SK-N-SH (cell line): ENCODE results near the gene LGI1. TPM values are rescaled to one million over a fixed set of nuclear protein-coding genes. Genes with fewer than 3 reads are reported as not detected.

Experiments used
- CTCF ChIA-PET: fragments of 300-600, 350-600 bp; formaldehyde crosslinking; extraction: SDS; loops from one replicate; lab custom pipeline; 2021; lab: Yijun Ruan, JAX
- POLR2A ChIA-PET: fragments of 350-600 bp; sonication (Branson Sonifier 250); formaldehyde crosslinking; extraction: SDS; loops from one replicate; lab custom pipeline; 2020; ENCODE audit warnings: antibody characterized with exemption, inconsistent platforms; lab: Yijun Ruan, JAX
- DNase-seq: peaks from one replicate; pipeline ENCODE4 v3.0.0; 2012
- H2AFZ ChIP-seq: fragments of 200-600 bp; sonication (generic); 2 replicates; pipeline ENCODE4 v1.8.1; 2016; ENCODE audit warnings: antibody characterized with exemption, mild to moderate bottlenecking, low read depth
- H3F3A ChIP-seq: fragments of 200-600 bp; sonication (generic); replicated peaks from 2 replicates; pipeline ENCODE3; 2016; ENCODE audit warnings: antibody characterized with exemption, mild to moderate bottlenecking; ENCODE audit not compliant: insufficient read depth
- H3K27ac ChIP-seq, 2 experiments: fragments of 200-500 bp in 1 of 2; fragments of 200-600 bp in 1 of 2; sonication (Bioruptor generic) in 1 of 2; sonication (generic), shearing (Covaris generic) in 1 of 2; 2 replicates each; pipeline versions ENCODE4 v1.5.1 to v1.6.1; 2014 to 2016; ENCODE audit warnings: low read depth in 2 of 2, inconsistent platforms in 1 of 2, low read length in 1 of 2, mild to moderate bottlenecking in 1 of 2, mixed read lengths in 1 of 2
- H3K27me3 ChIP-seq: fragments of 200-600 bp; sonication (generic), shearing (Covaris generic); 2 replicates; pipeline ENCODE4 v1.6.1; 2016; ENCODE audit warnings: mixed run types; ENCODE audit not compliant: insufficient read depth
- H3K36me3 ChIP-seq, 2 experiments: fragments of 200-500 bp in 1 of 2; fragments of 200-600 bp in 1 of 2; sonication (Bioruptor generic) in 1 of 2; sonication (generic) in 1 of 2; replicated peaks in 1 of 2; 2 replicates each; pipeline versions ENCODE3 to v1.5.1; 2014 to 2016; ENCODE audit warnings: low read length in 1 of 2, mild to moderate bottlenecking in 1 of 2; ENCODE audit not compliant: insufficient read depth in 2 of 2, control insufficient read depth in 1 of 2
- H3K4me1 ChIP-seq, 2 experiments: fragments of 200-500 bp in 1 of 2; fragments of 200-600 bp in 1 of 2; sonication (Bioruptor generic) in 1 of 2; sonication (generic), shearing (Covaris generic) in 1 of 2; 2 replicates each; pipeline versions ENCODE4 v1.5.1 to v1.6.1; 2014 to 2016; ENCODE audit warnings: low read depth in 1 of 2, low read length in 1 of 2, mixed run types in 1 of 2; ENCODE audit not compliant: insufficient read depth in 2 of 2, control insufficient read depth in 1 of 2
- H3K4me2 ChIP-seq: fragments of 200-600 bp; sonication (generic), shearing (Covaris generic); 2 replicates; pipeline ENCODE4 v1.6.1; 2017; ENCODE audit warnings: mixed run types
- H3K4me3 ChIP-seq, 2 experiments: fragments of 200-500 bp in 1 of 2; fragments of 200-600 bp in 1 of 2; sonication (Bioruptor generic) in 1 of 2; sonication (generic), shearing (Covaris generic) in 1 of 2; 2 replicates each; pipeline versions ENCODE4 v1.5.1 to v1.8.1; 2014 to 2016; ENCODE audit warnings: low read depth in 2 of 2, inconsistent platforms in 1 of 2, low read length in 1 of 2, mild to moderate bottlenecking in 1 of 2, mixed read lengths in 1 of 2, moderate library complexity in 1 of 2
- H3K79me2 ChIP-seq: fragments of 200-600 bp; sonication (generic); 2 replicates; pipeline ENCODE4 v1.8.1; 2017; ENCODE audit warnings: mild to moderate bottlenecking; ENCODE audit not compliant: insufficient read depth
- H3K9ac ChIP-seq: fragments of 200-600 bp; sonication (generic); 2 replicates; pipeline ENCODE4 v1.6.1; 2017; ENCODE audit warnings: mixed run types
- H3K9me2 ChIP-seq: fragments of 200-600 bp; sonication (generic); 2 replicates; pipeline ENCODE4 v1.6.1; 2017; ENCODE audit warnings: mixed run types
- H3K9me3 ChIP-seq: fragments of 200-600 bp; sonication (generic); 2 replicates; pipeline ENCODE4 v1.6.1; 2017; ENCODE audit warnings: mixed run types, mild to moderate bottlenecking, moderate library complexity
- H4K20me1 ChIP-seq: fragments of 200-600 bp; sonication (generic); 2 replicates; pipeline ENCODE4 v1.6.1; 2017; ENCODE audit warnings: mild to moderate bottlenecking, mixed run types; ENCODE audit not compliant: insufficient read depth
- CTCF ChIP-seq: fragments of 200-600 bp; sonication (generic); IDR thresholded peaks from 2 replicates; pipeline ENCODE4 v1.6.1; 2017; ENCODE audit warnings: antibody characterized with exemption, mild to moderate bottlenecking, moderate library complexity
- EP300 ChIP-seq, 2 experiments: IDR thresholded peaks; 2 replicates each; pipeline versions ENCODE4 v1.4.0 to v1.6.1; 2012; ENCODE audit warnings: borderline replicate concordance in 1 of 2, low read depth in 1 of 2, low read length in 1 of 2
- EZH2phosphoT487 ChIP-seq: fragments of 200-600 bp; sonication (generic); IDR thresholded peaks from 2 replicates; pipeline ENCODE4 v1.6.1; 2017; ENCODE audit warnings: low read depth, mixed run types, mild to moderate bottlenecking, antibody characterized with exemption, moderate library complexity, borderline replicate concordance
- FOXJ3 ChIP-seq: sonication (generic); formaldehyde crosslinking; IDR thresholded peaks from 2 replicates; pipeline ENCODE4 v1.5.1; 2020; ENCODE audit warnings: mild to moderate bottlenecking, missing genetic modification reagents
- IRF3 ChIP-seq: fragments of 150-350 bp; IDR thresholded peaks from 2 replicates; pipeline ENCODE4 v1.6.1; 2016; ENCODE audit warnings: mild to moderate bottlenecking, low read depth, low read length
- MAX ChIP-seq: IDR thresholded peaks from 2 replicates; pipeline ENCODE4 v1.4.0; 2012; ENCODE audit warnings: low read depth
- NRF1 ChIP-seq: IDR thresholded peaks from 2 replicates; pipeline ENCODE4 v1.6.1; 2012; ENCODE audit warnings: low read depth, mild to moderate bottlenecking, low read length
- RCOR1 ChIP-seq: fragments of 150-350 bp; IDR thresholded peaks from 2 replicates; pipeline ENCODE4 v1.6.1; 2017; ENCODE audit warnings: antibody characterized with exemption, low read length
- REST ChIP-seq: IDR thresholded peaks from 2 replicates; pipeline ENCODE4 v1.6.1; 2012; ENCODE audit warnings: mild to moderate bottlenecking, low read depth, low read length, moderate library complexity
- SIN3A ChIP-seq: IDR thresholded peaks from 2 replicates; pipeline ENCODE4 v1.6.1; 2012; ENCODE audit warnings: low read depth, mild to moderate bottlenecking, low read length, moderate library complexity, borderline replicate concordance
- SMC3 ChIP-seq: IDR thresholded peaks from 2 replicates; pipeline ENCODE4 v1.6.1; 2012; ENCODE audit warnings: low read depth, low read length, improper control_type of control experiment
- TEAD4 ChIP-seq: IDR thresholded peaks from 2 replicates; pipeline ENCODE4 v1.4.0; 2012; ENCODE audit warnings: mild to moderate bottlenecking, borderline replicate concordance; ENCODE audit not compliant: insufficient read depth
- YY1 ChIP-seq: IDR thresholded peaks from 2 replicates; pipeline ENCODE4 v1.4.0; 2012; ENCODE audit warnings: low read depth, mild to moderate bottlenecking
- ZBTB33 ChIP-seq: IDR thresholded peaks from 2 replicates; pipeline ENCODE4 v1.4.0; 2012; ENCODE audit warnings: low read depth, borderline replicate concordance
- WGBS: methylation state at CpG from one replicate; pipeline ENCODE4 v1.1.6; 2017; ENCODE audit warnings: low lambda C conversion rate; 5-methylcytosine and 5-hydroxymethylcytosine counted together
- polyA plus RNA-seq, 3 experiments: library from polyadenylated mRNA; depleted of rRNA; stranded (reverse); fragments of >200 nt; gene quantifications; 2 replicates each; pipeline ENCODE4 v1.2.3, GENCODE V29; 2012
- TF ChIP-seq, protein P1 (sequence below): IDR thresholded peaks from 2 replicates; pipeline ENCODE4; 2012

LGI1 gene
- polyA plus RNA-seq, 1 of the 3 experiments (the other 2 are of a cell fraction): 0.03 TPM

DNA sequence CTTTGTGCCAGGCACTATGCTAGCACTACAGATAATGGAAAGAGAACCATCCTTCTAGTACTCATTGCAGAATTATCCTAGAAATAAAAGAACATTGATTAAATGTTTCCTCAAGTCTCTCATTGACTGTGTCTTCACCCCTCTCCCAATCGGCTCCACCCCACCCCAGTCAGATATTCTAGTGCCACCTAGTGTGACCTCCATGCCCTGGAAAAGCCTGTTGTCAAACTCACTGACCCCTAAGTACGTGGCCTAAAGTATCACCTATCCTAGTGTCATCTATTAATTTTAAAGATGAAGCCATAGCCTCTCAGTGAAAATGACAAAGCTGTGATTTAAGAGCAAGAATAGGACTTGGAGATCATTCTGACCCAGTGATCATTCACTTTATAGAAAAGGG lies 26.3 kb downstream of the LGI1 start (continued):
- no peak for TF ChIP-seq REST
- no peak for TF ChIP-seq CTCF

- H2AFZ ChIP-seq: no peak overlapping the region
- CTCF ChIA-PET: interaction anchor here (1.5 to 1.8 kb wide), 2 partner anchors 28 to 70 kb away, joined by 4 read pairs; no protein-coding TSS in a partner anchor
- 76% methylated on average over 3 of the region's 3 CpGs for WGBS
Measured at GRCh38 chr10:93788413-93789208, 30.9 kb downstream of the LGI1 start.

More at GRCh38 chr10:93788413-93789208, 30.9 kb downstream of the LGI1 start:
- Histone ChIP-seq H3K9me3 (no peaks in the 10 kb centered on the region), H3F3A (no peaks in the 10 kb centered on the region), H3K27me3 (no peaks in the 10 kb centered on the region), H3K27ac (no peak overlapping the region), H3K4me2 (no peak overlapping the region), H3K4me3 (no peak overlapping the region), H3K36me3 (no peaks in the 10 kb centered on the region), H3K9ac (no peak overlapping the region), H4K20me1 (no peaks in the 10 kb centered on the region), H3K9me2 (no peaks in the 10 kb centered on the region), H3K4me1 (no peaks in the 10 kb centered on the region; a peak in 1 of 4 replicates), H3K79me2 (no peaks in the 10 kb centered on the region)
- no peak for DNase-seq
- TF ChIP-seq MAX (no peak), YY1 (no peak), FOXJ3 (CRISPR knock-in tag) (no peak), SMC3 (no peak), EZH2phosphoT487 (no peak), RCOR1 (no peak), SIN3A (no peak), ZBTB33 (no peak), IRF3 (no peak), NRF1 (no peak), EP300 (IDR thresholded peaks at IDR 0.05; ENCODE audit: borderline replicate concordance in 1 of 2, low read depth in 1 of 2, low read length in 1 of 2) (no peak), TEAD4 (no peak)
- TF ChIP-seq, protein P1, sequence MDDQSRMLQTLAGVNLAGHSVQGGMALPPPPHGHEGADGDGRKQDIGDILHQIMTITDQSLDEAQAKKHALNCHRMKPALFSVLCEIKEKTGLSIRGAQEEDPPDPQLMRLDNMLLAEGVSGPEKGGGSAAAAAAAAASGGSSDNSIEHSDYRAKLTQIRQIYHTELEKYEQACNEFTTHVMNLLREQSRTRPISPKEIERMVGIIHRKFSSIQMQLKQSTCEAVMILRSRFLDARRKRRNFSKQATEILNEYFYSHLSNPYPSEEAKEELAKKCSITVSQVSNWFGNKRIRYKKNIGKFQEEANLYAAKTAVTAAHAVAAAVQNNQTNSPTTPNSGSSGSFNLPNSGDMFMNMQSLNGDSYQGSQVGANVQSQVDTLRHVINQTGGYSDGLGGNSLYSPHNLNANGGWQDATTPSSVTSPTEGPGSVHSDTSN: no peak
- POLR2A ChIA-PET: no interaction called here
